Brain pericyte (primary cell): ENCODE measurements around the gene CLTCL1.

ENCODE experiments used
- DNase-seq: peaks from one replicate; pipeline ENCODE4 v3.0.0-alpha.2; 2012; ENCODE audit warnings: low read depth, low spot score

Gene CLTCL1

GRCh38 chr22:19132153-19132552 is 159.4 kb downstream of the CLTCL1 start:
- no peak for DNase-seq

- no peak for DNase-seq
Measured at GRCh38 chr22:19131685-19132015, 159.9 kb downstream of the CLTCL1 start.

GRCh38 chr22:19130959-19131684 is 160.4 kb downstream of the CLTCL1 start, which contains the start of gene TSSK2:
Gene TSSK2, plus strand, starts transcription at chr22:19131308. Its CDS starts 92 bp downstream, at chr22:19131400.
- no peak for DNase-seq

GRCh38 chr22:19129871-19130270 is 161.6 kb downstream of the CLTCL1 start:
- DNase-seq, result no peak
